Subcutaneous adipose tissue (tissue), 4 donors: Measurements from ENCODE around the gene HAVCR2. TPM values are rescaled to one million over a fixed set of nuclear protein-coding genes. Genes with fewer than 3 reads are reported as not detected.

Experiments
- total RNA-seq, 4 donors: library from RNA; depleted of rRNA; stranded (reverse); fragments of >200 nt; gene quantifications; one replicate each; pipeline ENCODE4 v1.1.0, GENCODE V29; 2016
- TF ChIP-seq, protein P1 (sequence below): fragments of 450-650 bp; IDR thresholded peaks from one replicate; pipeline ENCODE4 v1.5.1; 2016; ENCODE audit warnings: low read depth, mild to moderate bottlenecking, control low read depth, antibody characterized with exemption, moderate library complexity

HAVCR2 gene
- total RNA-seq, 4 donors from 2014 or later: 14.5 to 122 (median 23.9) TPM

DNA sequence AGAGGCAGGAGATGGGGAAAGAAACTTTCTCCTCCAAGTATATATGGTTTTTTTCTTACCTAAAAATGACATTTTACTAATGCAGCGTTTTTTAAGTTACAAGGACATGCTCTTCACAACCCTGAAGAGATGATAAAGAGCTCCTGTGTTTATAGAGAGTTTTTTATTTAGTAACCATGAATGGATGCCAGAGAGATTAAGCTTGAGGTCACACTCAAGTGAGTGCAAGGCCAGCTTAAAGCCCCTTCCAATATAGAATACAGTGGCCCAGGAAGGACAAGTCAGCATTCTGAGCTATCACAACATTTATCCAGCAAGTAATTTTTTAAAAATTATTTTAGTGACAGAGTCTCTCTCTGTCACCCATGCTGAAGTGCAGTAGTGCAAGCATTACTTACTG, 6.7 kb upstream of the HAVCR2 start:
- TF ChIP-seq, protein P1, sequence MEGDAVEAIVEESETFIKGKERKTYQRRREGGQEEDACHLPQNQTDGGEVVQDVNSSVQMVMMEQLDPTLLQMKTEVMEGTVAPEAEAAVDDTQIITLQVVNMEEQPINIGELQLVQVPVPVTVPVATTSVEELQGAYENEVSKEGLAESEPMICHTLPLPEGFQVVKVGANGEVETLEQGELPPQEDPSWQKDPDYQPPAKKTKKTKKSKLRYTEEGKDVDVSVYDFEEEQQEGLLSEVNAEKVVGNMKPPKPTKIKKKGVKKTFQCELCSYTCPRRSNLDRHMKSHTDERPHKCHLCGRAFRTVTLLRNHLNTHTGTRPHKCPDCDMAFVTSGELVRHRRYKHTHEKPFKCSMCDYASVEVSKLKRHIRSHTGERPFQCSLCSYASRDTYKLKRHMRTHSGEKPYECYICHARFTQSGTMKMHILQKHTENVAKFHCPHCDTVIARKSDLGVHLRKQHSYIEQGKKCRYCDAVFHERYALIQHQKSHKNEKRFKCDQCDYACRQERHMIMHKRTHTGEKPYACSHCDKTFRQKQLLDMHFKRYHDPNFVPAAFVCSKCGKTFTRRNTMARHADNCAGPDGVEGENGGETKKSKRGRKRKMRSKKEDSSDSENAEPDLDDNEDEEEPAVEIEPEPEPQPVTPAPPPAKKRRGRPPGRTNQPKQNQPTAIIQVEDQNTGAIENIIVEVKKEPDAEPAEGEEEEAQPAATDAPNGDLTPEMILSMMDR: no peak

DNA sequence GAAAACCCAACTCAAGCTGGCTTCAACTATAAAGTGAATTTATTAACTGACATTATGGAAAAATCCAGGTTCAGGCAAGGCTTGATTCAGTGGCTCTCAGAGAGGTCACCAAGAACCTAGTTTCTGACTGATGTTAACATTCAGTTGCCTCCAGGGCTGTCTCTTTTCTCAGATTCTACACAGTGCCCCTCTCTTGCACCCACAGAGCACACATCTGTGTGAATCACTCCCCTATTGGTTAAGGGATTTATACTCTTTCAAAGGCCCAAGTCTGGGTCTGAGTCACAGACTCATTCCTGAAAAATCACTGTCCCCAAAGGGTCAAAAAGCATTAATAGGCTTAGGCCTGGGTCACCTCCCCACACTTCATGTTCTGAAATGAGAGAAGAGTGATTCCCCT, 6.2 kb upstream of the HAVCR2 start:
- TF ChIP-seq, protein P1: no peak

DNA sequence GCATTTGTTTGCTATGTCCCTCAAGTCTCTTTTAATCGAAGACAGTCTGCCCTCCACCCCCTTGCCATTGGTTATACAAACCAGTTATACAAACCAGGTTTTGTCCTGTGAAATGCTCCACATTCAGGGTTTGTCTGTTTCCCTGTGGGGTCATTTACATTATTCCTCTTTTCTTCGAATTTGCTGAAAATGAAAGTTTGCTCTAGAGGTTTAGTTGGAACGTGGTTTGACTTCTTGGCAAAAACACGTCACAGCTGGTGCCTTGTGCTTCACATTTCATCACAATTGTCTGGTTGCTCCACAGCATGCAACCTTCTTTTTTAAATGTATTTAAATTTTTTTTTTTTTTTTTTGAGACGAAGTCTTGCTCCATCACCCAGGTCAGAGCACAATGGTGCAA, 4.2 kb upstream of the HAVCR2 start:
- TF ChIP-seq, protein P1: no peak

DNA sequence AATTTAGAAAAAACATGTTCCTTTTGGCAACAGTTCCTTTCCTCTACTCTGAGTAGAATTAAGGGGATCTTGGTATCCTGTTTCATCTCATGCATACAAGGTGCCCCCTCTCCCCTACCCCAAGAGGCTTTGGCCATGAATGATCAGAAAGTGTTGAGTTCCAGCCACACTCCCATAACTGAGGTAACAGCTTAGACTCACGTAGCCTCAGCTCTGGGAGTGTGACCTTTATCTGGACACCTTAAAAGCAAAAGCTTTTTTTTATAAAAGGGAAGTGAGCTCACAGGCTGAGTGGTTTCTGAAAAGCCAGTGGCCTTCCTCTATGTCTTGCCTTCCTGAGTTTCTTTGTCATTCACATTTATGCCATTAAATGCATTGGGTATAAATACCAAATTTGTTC, 900 bp upstream of the HAVCR2 start:
- TF ChIP-seq, protein P1: no peak

DNA sequence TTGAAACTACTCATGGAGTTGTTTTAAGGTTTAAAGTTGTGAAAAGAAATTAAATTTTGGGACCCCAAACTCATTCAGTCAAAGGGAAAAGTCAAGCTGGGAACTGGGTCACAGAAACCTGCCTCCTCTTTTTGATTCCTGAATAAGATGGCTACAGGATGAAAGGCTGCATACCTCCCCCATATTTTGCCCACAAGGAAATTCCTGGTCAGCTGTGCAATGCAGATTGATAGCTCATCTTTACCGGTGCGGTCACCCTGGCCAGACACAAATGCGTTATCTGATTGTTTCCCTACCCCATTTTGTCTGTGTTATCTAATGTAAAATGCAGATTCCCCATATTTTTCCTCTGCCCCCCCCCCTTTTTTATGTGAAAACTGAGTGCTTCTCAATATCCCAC, 1.3 kb downstream of the HAVCR2 start:
- TF ChIP-seq, protein P1: no peak

DNA sequence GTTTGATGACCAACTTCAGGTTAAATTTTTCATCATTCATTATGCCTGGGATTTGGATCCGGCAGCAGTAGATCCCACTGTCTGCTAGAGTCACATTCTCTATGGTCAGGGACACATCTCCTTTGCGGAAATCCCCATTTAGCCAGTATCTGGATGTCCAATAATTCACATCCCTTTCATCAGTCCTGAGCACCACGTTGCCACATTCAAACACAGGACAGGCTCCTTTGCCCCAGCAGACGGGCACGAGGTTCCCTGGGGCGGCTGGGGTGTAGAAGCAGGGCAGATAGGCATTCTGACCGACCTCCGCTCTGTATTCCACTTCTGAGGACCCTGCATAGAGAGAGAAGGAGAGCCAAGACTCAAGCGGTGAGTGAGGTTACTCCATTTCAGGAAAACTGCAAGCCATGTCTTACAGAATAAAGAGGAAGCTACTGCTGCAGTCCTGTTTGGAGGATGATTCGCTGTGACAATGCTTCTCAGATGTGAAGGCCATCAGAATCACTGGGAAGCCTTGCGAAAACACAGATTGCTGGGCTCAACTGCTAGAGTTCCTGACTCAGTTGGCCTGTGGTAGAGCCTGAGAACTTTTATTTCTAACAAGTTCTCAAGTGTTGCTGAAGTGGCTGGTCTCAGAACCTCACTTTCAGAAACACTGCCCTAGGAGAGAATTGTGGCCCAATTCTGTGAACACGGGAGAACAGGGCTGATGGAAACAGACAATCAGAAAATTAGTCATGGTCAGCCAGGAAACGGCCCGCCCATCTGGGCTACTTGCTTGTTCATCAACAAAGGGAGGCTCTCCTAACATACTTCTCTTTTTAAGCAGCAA, 2.0 kb downstream of the HAVCR2 start:
- TF ChIP-seq, protein P1: no peak

DNA sequence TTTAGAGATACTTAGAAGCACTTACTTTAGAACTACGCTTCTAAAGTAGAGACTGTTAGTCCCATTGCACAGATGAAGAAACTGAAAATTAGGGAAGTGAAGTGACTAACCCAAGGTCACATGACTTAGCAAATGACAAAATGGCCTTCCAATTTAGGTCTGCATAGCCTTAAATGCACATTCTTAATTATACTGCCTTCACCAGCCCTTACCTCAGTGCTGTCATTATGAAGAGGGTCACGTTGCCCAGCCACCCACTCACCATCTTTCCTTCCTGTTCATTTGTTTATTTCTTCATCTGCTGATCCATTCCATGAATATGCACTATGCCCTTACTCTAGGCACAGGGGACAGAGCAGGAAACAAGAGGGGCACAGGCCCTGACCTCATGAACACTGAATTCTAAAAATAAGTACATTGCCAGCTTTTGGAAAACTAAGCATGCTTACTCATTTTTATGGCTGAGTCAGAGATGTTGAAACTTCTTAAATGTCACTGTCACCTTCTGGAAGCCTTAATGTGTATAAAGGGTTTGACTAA, 8.6 kb downstream of the HAVCR2 start:
- TF ChIP-seq, protein P1: no peak
